H1 (cell line): ENCODE results near the gene SRM. TPM values are rescaled to one million over a fixed set of nuclear protein-coding genes. Genes with fewer than 3 reads are reported as not detected.

Experiments
- HDAC6 ChIP-seq: IDR thresholded peaks from one replicate; pipeline ENCODE4 v1.7.1; 2012; ENCODE audit warnings: low read depth, mild to moderate bottlenecking, inconsistent platforms, low read length, moderate library complexity
- RFX5 ChIP-seq: IDR thresholded peaks from 2 replicates; pipeline ENCODE4 v1.6.1; 2011; ENCODE audit warnings: low read depth, low read length, improper control_type of control experiment, borderline replicate concordance
- SRF ChIP-seq: IDR thresholded peaks from 2 replicates; pipeline ENCODE4 v1.6.1; 2011; ENCODE audit warnings: mild to moderate bottlenecking, low read depth, low read length, moderate library complexity
- USF2 ChIP-seq: IDR thresholded peaks from 2 replicates; pipeline ENCODE4 v1.6.1; 2011; ENCODE audit warnings: low read length, improper control_type of control experiment
- YY1 ChIP-seq: IDR thresholded peaks from 2 replicates; pipeline ENCODE4 v1.6.1; 2011; ENCODE audit warnings: low read depth, mild to moderate bottlenecking, low read length
- polyA plus RNA-seq, 7 experiments: library from polyadenylated mRNA; depleted of rRNA in 3 of 7; stranded (reverse) in 5 of 7; unstranded in 2 of 7; fragments of >200 nt in 5 of 7; fragments of 200-250 nt in 2 of 7; gene quantifications; 1 replicate in 5 of 7; 2 replicates in 1 of 7; 4 replicates in 1 of 7; pipeline versions ENCODE4 v1.2.1 to v1.2.3, GENCODE V29; 2011 to 2013; ENCODE audit warnings: missing spikeins in 2 of 7, mixed read lengths in 2 of 7
- total RNA-seq: library from RNA; stranded (reverse); fragmentation: NEBNext Ultra II Directional; extraction: Animal tissue kit (Norgen Biotek cat#: 25700); gene quantifications from 2 replicates; pipeline ENCODE4 v1.2.1, GENCODE V29; 2021

The SRM gene
- total and polyA plus RNA-seq, 2 of the 8 experiments (the other 6 are each of a cell fraction or from before 2014, with no cell fraction given), result 110 to 208 TPM

DNA sequence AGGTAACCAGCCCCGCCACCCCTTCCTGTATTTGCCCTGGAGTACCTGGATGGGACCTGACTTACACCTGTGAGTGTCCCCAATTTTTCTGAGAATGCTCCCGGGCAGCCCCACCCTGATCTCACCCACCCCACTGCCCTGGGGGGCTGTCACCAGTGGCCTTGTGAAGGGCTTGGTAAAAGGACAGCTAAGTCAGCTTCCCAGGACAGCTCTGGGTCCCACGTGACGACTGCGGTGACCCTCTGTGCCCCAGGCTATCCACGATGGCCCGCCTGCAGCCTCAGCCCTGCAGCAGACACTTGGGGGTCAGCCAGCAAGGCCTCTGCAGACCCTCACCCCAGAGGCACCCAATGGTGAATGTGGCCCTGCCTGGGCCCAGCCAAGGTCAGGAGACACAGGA lies 5.6 kb downstream of the SRM start (continued):
- no peak for TF ChIP-seq SRF
- no peak for TF ChIP-seq YY1
- no peak for TF ChIP-seq HDAC6
- no peak for TF ChIP-seq USF2
- no peak for TF ChIP-seq RFX5
